ENCODE results near the gene ICAM5.

The ICAM5 gene

GRCh38 chr19:10315335-10316214, 25.8 kb downstream of the ICAM5 start, which contains the start of gene FDX2:
Gene FDX2, minus strand, starts transcription at chr19:10316015. Its CDS starts 19 bp downstream, at chr19:10315996.
- Mint-ChIP-seq H3K27me3 (ENCODE audit: low read depth) (no peaks in the 10 kb centered on the region), H3K36me3 (ENCODE audit: low read depth) (peaks cover 24% of the 10 kb centered on the region)
- peak; percentile 88 for DNase-seq (ENCODE audit: low spot score)

GRCh38 chr19:10316229-10317044, 26.7 kb downstream of the ICAM5 start:
- no peaks in the 10 kb centered on the region for H3K9me3 Mint-ChIP-seq
- no peak for DNase-seq (ENCODE audit: low spot score)
- peak overlapping the region; percentile 92 for H3K4me3 Mint-ChIP-seq
- peaks cover 24% of the 10 kb centered on the region for H3K36me3 Mint-ChIP-seq (ENCODE audit: low read depth)
- peaks cover 9% of the 10 kb centered on the region for H3K4me1 Mint-ChIP-seq (ENCODE audit: low read depth)
- peak overlapping the region; percentile 74 for H3K27ac Mint-ChIP-seq
- H3K27me3 Mint-ChIP-seq (ENCODE audit: low read depth), result no peaks in the 10 kb centered on the region

More at GRCh38 chr19:10315335-10316214, 25.8 kb downstream of the ICAM5 start, which contains the start of gene FDX2:
- Mint-ChIP-seq H3K4me3 (peak within 1 kb of the TSS; percentile 92), H3K4me1 (ENCODE audit: low read depth) (peaks cover 9% of the 10 kb centered on the region), H3K9me3 (no peaks in the 10 kb centered on the region), H3K27ac (peak within 1 kb of the TSS; percentile 77)

GRCh38 chr19:10317045-10317856, 27.5 kb downstream of the ICAM5 start:
- peaks cover 29% of the 10 kb centered on the region for H3K36me3 Mint-ChIP-seq (ENCODE audit: low read depth)
- H3K4me1 Mint-ChIP-seq (ENCODE audit: low read depth), result peaks cover 9% of the 10 kb centered on the region
- H3K27ac Mint-ChIP-seq, result peak overlapping the region; percentile 20

GRCh38 chr19:10317857-10318462, 28.2 kb downstream of the ICAM5 start:
- Mint-ChIP-seq H3K27me3 (ENCODE audit: low read depth) (no peaks in the 10 kb centered on the region), H3K36me3 (ENCODE audit: low read depth) (peaks cover 29% of the 10 kb centered on the region), H3K27ac (no peak overlapping the region), H3K9me3 (no peaks in the 10 kb centered on the region), H3K4me3 (no peak overlapping the region), H3K4me1 (ENCODE audit: low read depth) (peaks cover 9% of the 10 kb centered on the region)
- no peak for DNase-seq (ENCODE audit: low spot score)

More at GRCh38 chr19:10317045-10317856, 27.5 kb downstream of the ICAM5 start:
- no peak for DNase-seq (ENCODE audit: low spot score)
- Mint-ChIP-seq H3K9me3 (no peaks in the 10 kb centered on the region), H3K27me3 (ENCODE audit: low read depth) (no peaks in the 10 kb centered on the region), H3K4me3 (no peak overlapping the region)

- Mint-ChIP-seq H3K9me3 (no peaks in the 10 kb centered on the region), H3K27ac (no peak overlapping the region), H3K4me1 (ENCODE audit: low read depth) (peaks cover 9% of the 10 kb centered on the region), H3K4me3 (no peak overlapping the region), H3K36me3 (ENCODE audit: low read depth) (peaks cover 30% of the 10 kb centered on the region), H3K27me3 (ENCODE audit: low read depth) (no peaks in the 10 kb centered on the region)
- DNase-seq (ENCODE audit: low spot score), result no peak
These were observed 29.3 kb downstream of the ICAM5 start for GRCh38 chr19:10318807-10319682.

- H3K36me3 Mint-ChIP-seq (ENCODE audit: low read depth), result peaks cover 31% of the 10 kb centered on the region
- H3K27ac Mint-ChIP-seq, result no peak overlapping the region
- H3K4me3 Mint-ChIP-seq, result no peak overlapping the region
- no peak for DNase-seq (ENCODE audit: low spot score)
- H3K4me1 Mint-ChIP-seq (ENCODE audit: low read depth), result peaks cover 2% of the 10 kb centered on the region
- H3K9me3 Mint-ChIP-seq, result no peaks in the 10 kb centered on the region
- no peaks in the 10 kb centered on the region for H3K27me3 Mint-ChIP-seq (ENCODE audit: low read depth)
These were observed 31.1 kb downstream of the ICAM5 start for GRCh38 chr19:10320602-10321416.

GRCh38 chr19:10321417-10321797, 31.7 kb downstream of the ICAM5 start:
- Mint-ChIP-seq H3K27me3 (ENCODE audit: low read depth) (no peaks in the 10 kb centered on the region), H3K4me3 (no peak overlapping the region), H3K4me1 (ENCODE audit: low read depth) (no peaks in the 10 kb centered on the region), H3K9me3 (no peaks in the 10 kb centered on the region), H3K36me3 (ENCODE audit: low read depth) (peaks cover 28% of the 10 kb centered on the region), H3K27ac (no peak overlapping the region)
- no peak for DNase-seq (ENCODE audit: low spot score)

GRCh38 chr19:10321874-10322835, 32.4 kb downstream of the ICAM5 start:
- DNase-seq (ENCODE audit: low spot score), result no peak
- peak overlapping the region; percentile 1 for H3K27ac Mint-ChIP-seq
- no peak overlapping the region for H3K4me3 Mint-ChIP-seq
- peaks cover 29% of the 10 kb centered on the region for H3K36me3 Mint-ChIP-seq (ENCODE audit: low read depth)
- H3K27me3 Mint-ChIP-seq (ENCODE audit: low read depth), result no peaks in the 10 kb centered on the region
- no peaks in the 10 kb centered on the region for H3K9me3 Mint-ChIP-seq
- H3K4me1 Mint-ChIP-seq (ENCODE audit: low read depth), result no peaks in the 10 kb centered on the region

GRCh38 chr19:10325732-10326131, 36.0 kb downstream of the ICAM5 start:
- DNase-seq (ENCODE audit: low spot score), result no peak
- Mint-ChIP-seq H3K36me3 (ENCODE audit: low read depth) (peaks cover 41% of the 10 kb centered on the region), H3K4me1 (ENCODE audit: low read depth) (no peaks in the 10 kb centered on the region), H3K4me3 (no peak overlapping the region), H3K9me3 (no peaks in the 10 kb centered on the region), H3K27me3 (ENCODE audit: low read depth) (no peaks in the 10 kb centered on the region), H3K27ac (no peak overlapping the region)

GRCh38 chr19:10327793-10328192, 38.0 kb downstream of the ICAM5 start:
- H3K9me3 Mint-ChIP-seq, result no peaks in the 10 kb centered on the region
- no peak overlapping the region for H3K4me3 Mint-ChIP-seq
- no peak for DNase-seq (ENCODE audit: low spot score)
- H3K4me1 Mint-ChIP-seq (ENCODE audit: low read depth), result peaks cover 7% of the 10 kb centered on the region
- peaks cover 45% of the 10 kb centered on the region for H3K36me3 Mint-ChIP-seq (ENCODE audit: low read depth)
- no peaks in the 10 kb centered on the region for H3K27me3 Mint-ChIP-seq (ENCODE audit: low read depth)
- no peak overlapping the region for H3K27ac Mint-ChIP-seq

All from T-helper 2 cell treated with Interferon-gamma antibody and Interleukin-4, amounts not matched to agents 5 μg/mL and 100 μg/mL, for 36 hours (primary cell).